Astrocyte of the spinal cord (primary cell): ENCODE data around the gene HM13.
A peak's percentile ranks its signal among the peaks of the same experiment; 100 is the strongest.
"Not testable (repeated sequence)": the region's sequence is repeated elsewhere in the genome, so short reads cannot be mapped to it uniquely, and the experiment has no call there.

Experiments used
- DNase-seq: peaks from one replicate; pipeline ENCODE4 v3.0.0; 2011; ENCODE audit warnings: low read depth, low spot score
- H3K4me3 ChIP-seq: 2 replicates; pipeline ENCODE4 v1.5.1; 2011; ENCODE audit warnings: low read depth, mild to moderate bottlenecking, low read length, moderate library complexity
- in situ Hi-C: cut with HindIII; loops from 2 replicates; pipeline ENCODE4 v1.10.0; 2017; ENCODE audit warnings: low sequenced_read_pairs
- TF ChIP-seq, protein P1 (sequence below): IDR thresholded peaks from 2 replicates; pipeline ENCODE4 v1.5.1; 2012; ENCODE audit warnings: low read depth, mild to moderate bottlenecking, low read length, inconsistent platforms

HM13 gene, protein sequence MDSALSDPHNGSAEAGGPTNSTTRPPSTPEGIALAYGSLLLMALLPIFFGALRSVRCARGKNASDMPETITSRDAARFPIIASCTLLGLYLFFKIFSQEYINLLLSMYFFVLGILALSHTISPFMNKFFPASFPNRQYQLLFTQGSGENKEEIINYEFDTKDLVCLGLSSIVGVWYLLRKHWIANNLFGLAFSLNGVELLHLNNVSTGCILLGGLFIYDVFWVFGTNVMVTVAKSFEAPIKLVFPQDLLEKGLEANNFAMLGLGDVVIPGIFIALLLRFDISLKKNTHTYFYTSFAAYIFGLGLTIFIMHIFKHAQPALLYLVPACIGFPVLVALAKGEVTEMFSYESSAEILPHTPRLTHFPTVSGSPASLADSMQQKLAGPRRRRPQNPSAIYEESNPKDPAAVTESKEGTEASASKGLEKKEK

DNA sequence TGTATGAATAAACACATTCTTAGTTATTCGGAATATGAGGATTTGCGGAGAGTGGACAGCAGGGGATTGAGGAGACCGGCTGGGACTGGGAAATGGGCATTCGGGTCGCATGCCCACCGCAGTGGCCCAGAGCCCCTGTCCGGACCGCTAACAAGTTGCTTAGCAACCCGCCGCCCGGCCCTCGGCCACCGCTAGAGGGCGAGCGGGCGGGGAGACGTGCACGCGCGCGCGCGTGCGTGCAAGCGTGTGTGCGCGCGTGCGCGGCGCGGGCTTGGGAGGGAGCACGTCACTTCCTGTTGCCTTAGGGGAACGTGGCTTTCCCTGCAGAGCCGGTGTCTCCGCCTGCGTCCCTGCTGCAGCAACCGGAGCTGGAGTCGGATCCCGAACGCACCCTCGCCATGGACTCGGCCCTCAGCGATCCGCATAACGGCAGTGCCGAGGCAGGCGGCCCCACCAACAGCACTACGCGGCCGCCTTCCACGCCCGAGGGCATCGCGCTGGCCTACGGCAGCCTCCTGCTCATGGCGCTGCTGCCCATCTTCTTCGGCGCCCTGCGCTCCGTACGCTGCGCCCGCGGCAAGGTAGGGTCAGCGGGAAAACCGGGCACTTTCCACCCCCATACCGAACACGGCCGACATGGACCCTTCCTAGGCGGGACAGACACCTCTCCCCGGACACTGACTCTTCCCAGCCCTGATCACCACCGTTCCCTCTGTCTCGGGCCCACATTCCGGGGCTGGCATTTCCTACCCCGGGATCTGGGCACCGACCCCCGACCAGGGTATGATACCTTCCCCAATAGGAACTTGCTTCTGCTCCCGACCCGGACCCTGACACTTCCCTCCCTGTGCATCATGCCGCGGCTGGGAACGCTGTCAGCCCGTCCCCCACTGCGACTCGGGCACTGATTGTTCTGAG lies at the start of gene HM13:
Gene HM13, plus strand, starts transcription at position 289 of the 918 bp plus-strand sequence. Its CDS starts 110 bp downstream, at position 399.
- in situ Hi-C loops = no loop called here
- TF ChIP-seq, protein P1, sequence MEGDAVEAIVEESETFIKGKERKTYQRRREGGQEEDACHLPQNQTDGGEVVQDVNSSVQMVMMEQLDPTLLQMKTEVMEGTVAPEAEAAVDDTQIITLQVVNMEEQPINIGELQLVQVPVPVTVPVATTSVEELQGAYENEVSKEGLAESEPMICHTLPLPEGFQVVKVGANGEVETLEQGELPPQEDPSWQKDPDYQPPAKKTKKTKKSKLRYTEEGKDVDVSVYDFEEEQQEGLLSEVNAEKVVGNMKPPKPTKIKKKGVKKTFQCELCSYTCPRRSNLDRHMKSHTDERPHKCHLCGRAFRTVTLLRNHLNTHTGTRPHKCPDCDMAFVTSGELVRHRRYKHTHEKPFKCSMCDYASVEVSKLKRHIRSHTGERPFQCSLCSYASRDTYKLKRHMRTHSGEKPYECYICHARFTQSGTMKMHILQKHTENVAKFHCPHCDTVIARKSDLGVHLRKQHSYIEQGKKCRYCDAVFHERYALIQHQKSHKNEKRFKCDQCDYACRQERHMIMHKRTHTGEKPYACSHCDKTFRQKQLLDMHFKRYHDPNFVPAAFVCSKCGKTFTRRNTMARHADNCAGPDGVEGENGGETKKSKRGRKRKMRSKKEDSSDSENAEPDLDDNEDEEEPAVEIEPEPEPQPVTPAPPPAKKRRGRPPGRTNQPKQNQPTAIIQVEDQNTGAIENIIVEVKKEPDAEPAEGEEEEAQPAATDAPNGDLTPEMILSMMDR = peak; percentile 90
- peak; percentile 95 for DNase-seq
- H3K4me3 ChIP-seq = peak within 1 kb of the TSS; percentile 71

DNA sequence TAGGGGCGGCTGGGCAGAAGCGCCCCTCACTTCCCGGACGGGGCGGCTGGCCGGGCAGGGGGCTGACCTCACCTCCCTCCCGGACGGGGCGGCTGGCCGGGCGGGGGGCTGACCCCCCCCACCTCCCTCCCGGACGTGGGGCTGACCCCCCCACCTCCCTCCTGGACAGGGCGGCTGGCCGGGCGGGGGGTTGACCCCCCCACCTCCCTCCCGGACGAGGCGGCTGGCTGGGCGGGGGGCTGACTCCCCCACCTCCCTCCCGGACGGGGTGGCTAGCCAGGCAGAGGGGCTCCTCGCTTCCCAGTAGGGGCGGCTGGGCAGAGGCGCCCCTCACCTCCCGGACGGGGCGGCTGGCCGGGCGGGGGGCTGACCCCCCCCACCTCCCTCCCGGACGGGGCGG lies 43.3 kb upstream of the HM13 start:
- in situ Hi-C loops, H3K4me3 ChIP-seq, DNase-seq: not testable (repeated sequence)

DNA sequence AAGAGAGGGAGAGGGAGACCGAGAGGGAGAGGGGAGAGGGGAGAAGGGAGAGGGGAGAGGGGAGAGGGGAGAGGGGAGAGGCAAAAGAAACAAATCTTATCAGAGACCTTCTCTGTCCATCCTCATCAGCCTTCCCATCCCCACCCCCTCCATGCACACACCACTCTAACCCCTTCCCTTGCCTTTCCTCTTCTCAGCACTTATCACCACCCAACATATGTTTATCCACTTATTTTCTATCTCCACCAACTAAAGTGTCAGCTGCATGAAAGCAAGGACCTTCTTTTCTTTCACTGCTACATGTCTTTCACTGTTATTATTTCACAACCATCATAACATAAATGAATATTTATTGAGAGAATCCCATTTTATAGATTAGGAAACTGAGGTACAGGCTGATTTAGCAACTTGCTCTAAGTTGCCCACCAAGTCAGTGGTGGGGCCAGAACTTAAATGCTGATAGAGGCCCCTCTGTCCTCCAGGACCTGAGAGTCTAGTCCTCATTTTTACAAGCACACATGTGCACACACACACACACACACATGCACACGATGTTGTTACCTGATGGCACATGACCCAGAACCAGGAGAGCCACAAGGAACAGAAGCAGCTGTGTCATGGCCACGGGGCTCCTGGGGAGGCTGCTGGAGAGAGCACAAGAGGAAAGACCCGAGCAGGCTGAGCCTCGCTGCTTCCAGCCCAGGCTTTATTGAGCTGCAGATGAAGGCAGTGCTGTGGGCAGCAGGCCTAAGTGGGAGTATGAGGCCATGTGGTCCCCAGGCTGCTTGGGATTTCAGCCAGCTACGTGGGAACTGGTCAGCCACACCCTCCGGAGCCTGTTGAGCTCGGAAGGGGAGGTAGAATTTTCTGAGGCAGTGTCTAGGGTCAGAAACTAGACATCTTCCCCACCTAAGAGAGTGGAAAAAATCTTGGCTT lies 41.6 kb upstream of the HM13 start:
- in situ Hi-C loops = no loop called here
- H3K4me3 ChIP-seq = no peak overlapping the region
- TF ChIP-seq, protein P1 = no peak
- no peak for DNase-seq

DNA sequence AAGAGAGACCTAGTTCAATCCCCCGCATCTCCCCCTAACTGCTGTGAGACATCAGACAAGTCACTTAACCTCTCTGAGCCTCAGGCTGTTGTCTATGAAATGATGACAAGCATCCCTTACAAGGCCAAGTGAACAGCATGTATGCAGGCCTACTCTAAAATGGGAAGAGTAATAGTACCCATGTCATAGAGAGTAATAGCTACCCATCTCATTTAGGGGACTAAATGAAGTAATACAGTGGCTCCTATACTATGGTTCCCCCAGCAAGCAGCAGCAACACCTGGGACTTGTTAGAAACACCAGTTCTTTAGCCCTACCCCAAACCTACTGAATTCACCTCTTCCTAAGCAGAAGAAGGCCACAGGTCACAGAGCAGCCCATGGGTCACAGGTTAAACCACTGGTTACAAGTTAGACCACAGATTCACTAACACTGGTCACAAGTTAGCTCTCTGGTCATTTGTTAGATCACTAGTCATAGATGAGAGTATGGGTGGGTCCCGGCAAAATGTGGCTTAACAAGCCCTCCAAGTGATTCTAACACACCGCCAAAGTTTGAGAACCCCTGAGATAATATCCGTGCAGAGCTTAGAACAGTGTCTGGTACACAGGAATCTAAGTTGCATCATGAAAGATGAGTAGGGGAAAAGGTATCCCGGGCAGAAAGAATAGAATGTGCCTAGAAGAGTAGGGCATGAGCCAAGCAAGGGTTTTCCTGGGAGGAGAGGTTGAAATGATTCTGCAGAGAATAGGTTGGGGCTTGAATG lies 40.7 kb upstream of the HM13 start:
- no peak overlapping the region for H3K4me3 ChIP-seq
- no peak for DNase-seq
- TF ChIP-seq, protein P1 = no peak
- in situ Hi-C loops = no loop called here

DNA sequence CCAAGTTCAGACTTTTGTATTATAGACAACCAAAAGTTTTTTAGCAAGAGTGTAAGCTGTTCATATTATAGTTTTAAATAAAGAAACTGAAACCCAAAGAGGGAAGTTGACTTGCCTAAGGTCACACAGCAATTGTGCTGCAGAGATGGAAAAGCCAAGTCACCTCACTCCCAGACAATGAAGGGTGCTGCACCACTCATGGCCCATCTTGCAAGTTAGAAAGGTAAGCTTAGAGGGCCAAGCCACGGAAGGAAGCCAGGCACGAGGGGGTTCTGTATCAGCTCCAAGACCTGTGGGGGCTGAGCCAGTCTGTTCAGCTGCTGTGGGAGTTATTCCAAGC lies 40.2 kb upstream of the HM13 start:
- TF ChIP-seq, protein P1 = no peak
- no peak overlapping the region for H3K4me3 ChIP-seq
- DNase-seq = no peak
- in situ Hi-C loops = no loop called here

DNA sequence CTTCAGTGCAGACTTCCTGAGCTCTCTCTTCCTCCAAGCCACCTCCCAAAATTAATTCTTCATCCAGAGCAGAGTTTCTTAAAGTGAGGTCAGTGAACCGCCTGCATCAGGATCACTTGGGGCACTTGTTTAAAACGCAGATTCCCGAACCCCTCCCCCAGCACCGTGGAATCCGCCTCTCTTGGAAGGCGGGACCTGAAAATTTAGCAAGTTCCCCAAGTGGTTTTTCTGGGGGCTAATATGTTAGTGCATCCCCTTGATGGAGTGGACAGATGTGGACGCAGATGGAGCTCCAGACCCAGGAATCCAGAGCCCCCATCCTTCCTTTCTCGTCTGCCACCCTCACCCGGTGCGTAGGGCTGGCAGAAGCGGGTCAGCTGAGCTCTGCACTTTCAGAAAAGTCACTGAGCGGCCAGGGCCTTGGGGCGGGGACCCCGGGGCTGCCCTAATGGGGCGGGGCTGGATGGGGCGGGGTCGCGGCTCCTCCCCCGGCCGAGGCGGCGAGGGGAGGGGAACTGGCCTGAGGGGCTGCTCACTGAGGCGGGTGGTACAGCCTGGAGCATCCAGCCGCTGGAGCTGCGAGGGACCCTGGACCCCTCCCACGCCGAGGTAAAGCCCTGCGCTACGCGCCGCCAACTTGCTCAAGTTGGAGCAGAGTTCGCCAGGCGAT lies 39.3 kb upstream of the HM13 start, which contains the start of the genes DEFB124 and REM1:
Gene DEFB124, minus strand, starts transcription at position 370 of the 670 bp plus-strand sequence. CDS start 2,114 bp downstream, outside the sequence.
Gene REM1, plus strand, starts transcription at position 531 of the 670 bp plus-strand sequence. CDS start 1,158 bp downstream, outside the sequence.
- in situ Hi-C loops = no loop called here
- DNase-seq = no peak
- no peak within 1 kb of the TSS for H3K4me3 ChIP-seq
- TF ChIP-seq, protein P1 = no peak
